MCF 10A (cell line): ENCODE data around the gene PJA1. TPM values are rescaled to one million over a fixed set of nuclear protein-coding genes. Genes with fewer than 3 reads are reported as not detected.

Source experiments
- BruUV-seq: library from RNA; stranded (reverse); fragments of 400-500 nt; replicated peaks from 2 replicates; lab custom pipeline; 2021; lab: Mats Ljungman, UMichigan
- CTCF ChIA-PET: fragments of 300-600 bp; sonication (Branson Sonifier 250); formaldehyde crosslinking; extraction: SDS; loops from one replicate; lab custom pipeline; 2021; ENCODE audit warnings: antibody characterized with exemption, inconsistent platforms; lab: Yijun Ruan, JAX
- POLR2A ChIA-PET: fragments of 300-600, 350-650 bp; sonication (Branson Sonifier 250); formaldehyde crosslinking; extraction: SDS; loops from one replicate; lab custom pipeline; 2020; ENCODE audit warnings: antibody characterized with exemption, inconsistent platforms; lab: Yijun Ruan, JAX
- DNase-seq: peaks from one replicate; pipeline ENCODE4 v3.0.0-alpha.2; 2018; ENCODE audit not compliant: unreplicated experiment
- H3K27ac Mint-ChIP-seq: one replicate; pipeline ENCODE4 v1.8.0; 2022; ENCODE audit warnings: mild to moderate bottlenecking, low read depth, mixed read lengths; ENCODE audit not compliant: unreplicated experiment
- H3K27me3 Mint-ChIP-seq: one replicate; pipeline ENCODE4 v1.8.0; 2022; ENCODE audit warnings: mixed read lengths; ENCODE audit not compliant: insufficient read depth, unreplicated experiment
- H3K36me3 Mint-ChIP-seq: one replicate; pipeline ENCODE4 v1.8.0; 2022; ENCODE audit warnings: mild to moderate bottlenecking, moderate library complexity, mixed read lengths; ENCODE audit not compliant: insufficient read depth, unreplicated experiment
- H3K4me1 Mint-ChIP-seq: one replicate; pipeline ENCODE4 v1.8.0; 2022; ENCODE audit warnings: mixed read lengths; ENCODE audit not compliant: insufficient read depth, unreplicated experiment
- H3K4me3 Mint-ChIP-seq: one replicate; pipeline ENCODE4 v1.8.0; 2022; ENCODE audit warnings: mild to moderate bottlenecking, moderate library complexity, mixed read lengths; ENCODE audit not compliant: unreplicated experiment
- H3K9me3 Mint-ChIP-seq: one replicate; pipeline ENCODE4 v1.8.0; 2022; ENCODE audit warnings: mixed read lengths; ENCODE audit not compliant: unreplicated experiment
- CTCF ChIP-seq: fragments of 200-600 bp; IDR thresholded peaks from one replicate; pipeline ENCODE4 v1.8.0; 2022; ENCODE audit warnings: antibody characterized with exemption, mild to moderate bottlenecking; ENCODE audit not compliant: unreplicated experiment
- intact Hi-C: fragments of 100-400 bp; cut with micrococcal nuclease; formaldehyde crosslinking; loops from 2 replicates; pipeline ENCODE4 v1.14.1; 2022
- total RNA-seq: library from RNA; stranded (reverse); gene quantifications from 2 replicates; pipeline ENCODE4 v1.2.3, GENCODE V29; 2022

The PJA1 gene
- total RNA-seq, 1 experiment from 2014 or later = 12.6 TPM

DNA sequence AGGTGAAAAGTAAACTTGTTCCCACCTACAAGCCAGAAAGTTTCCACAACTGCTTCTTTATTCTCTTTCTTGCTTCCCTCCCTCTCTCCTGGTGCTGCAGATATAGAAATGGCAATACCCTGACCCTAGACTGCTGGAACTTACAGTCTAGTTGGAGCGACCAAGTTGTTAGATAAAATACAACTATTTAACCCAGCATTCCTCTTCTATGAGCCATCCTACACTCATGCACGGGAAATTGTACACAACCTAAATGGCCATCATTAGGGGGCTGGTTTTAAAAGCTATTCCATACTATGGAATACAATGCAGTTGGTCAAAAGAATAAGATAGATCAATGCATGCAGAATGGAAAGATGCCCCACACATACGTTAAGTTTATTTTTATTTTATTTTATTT lies 41.1 kb downstream of the PJA1 start:
- no peak for TF ChIP-seq CTCF
- ChIA-PET CTCF (interaction anchor here (1.2 to 1.6 kb wide), 2 partner anchors 10 to 296 kb away, joined by 3 to 7 read pairs; partner anchors contain the start of gene EFNB1), POLR2A (no interaction called here)
- no peak for DNase-seq
- Mint-ChIP-seq H3K4me3 (no peak overlapping the region), H3K36me3 (no peaks in the 10 kb centered on the region), H3K9me3 (no peaks in the 10 kb centered on the region), H3K4me1 (peaks cover 5% of the 10 kb centered on the region), H3K27me3 (peaks cover 37% of the 10 kb centered on the region), H3K27ac (peak overlapping the region; percentile 40)
- intact Hi-C loops = no loop called here
- BruUV-seq = no TSS peak

DNA sequence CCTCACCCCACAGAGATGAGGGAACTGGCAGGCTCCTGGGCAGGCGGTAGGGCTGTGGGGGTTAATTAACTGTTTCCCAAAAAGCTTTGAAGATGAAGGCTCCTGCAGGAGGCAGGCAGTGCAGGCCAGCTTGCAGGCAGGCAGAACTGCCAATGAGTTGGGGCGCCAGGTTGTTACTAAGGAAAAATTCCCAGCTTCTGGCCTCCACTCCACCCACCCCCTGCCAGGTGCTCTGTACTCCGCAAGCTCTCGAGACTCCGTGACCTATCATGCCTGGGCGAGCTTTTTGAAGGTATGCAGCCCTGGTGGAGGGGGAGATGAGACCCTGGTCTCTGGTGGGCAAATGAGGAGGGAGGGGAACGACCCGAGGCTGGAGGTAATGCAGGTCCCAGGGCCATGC lies 41.8 kb downstream of the PJA1 start:
- H3K9me3 Mint-ChIP-seq = no peaks in the 10 kb centered on the region
- peaks cover 5% of the 10 kb centered on the region for H3K4me1 Mint-ChIP-seq
- POLR2A ChIA-PET = interaction anchor here (0.6 kb wide), 1 partner anchor 33 kb away, joined by 3 read pairs; no protein-coding TSS in a partner anchor
- no peak for TF ChIP-seq CTCF
- no peak overlapping the region for H3K27ac Mint-ChIP-seq
- no peak for DNase-seq
- H3K27me3 Mint-ChIP-seq = peaks cover 34% of the 10 kb centered on the region
- no peak overlapping the region for H3K4me3 Mint-ChIP-seq
- CTCF ChIA-PET = interaction anchor here (1.6 kb wide), 1 partner anchor 295 kb away, joined by 7 read pairs; the partner anchor contains the start of gene EFNB1
- H3K36me3 Mint-ChIP-seq = no peaks in the 10 kb centered on the region
- no TSS peak for BruUV-seq
- intact Hi-C loops = no loop called here

DNA sequence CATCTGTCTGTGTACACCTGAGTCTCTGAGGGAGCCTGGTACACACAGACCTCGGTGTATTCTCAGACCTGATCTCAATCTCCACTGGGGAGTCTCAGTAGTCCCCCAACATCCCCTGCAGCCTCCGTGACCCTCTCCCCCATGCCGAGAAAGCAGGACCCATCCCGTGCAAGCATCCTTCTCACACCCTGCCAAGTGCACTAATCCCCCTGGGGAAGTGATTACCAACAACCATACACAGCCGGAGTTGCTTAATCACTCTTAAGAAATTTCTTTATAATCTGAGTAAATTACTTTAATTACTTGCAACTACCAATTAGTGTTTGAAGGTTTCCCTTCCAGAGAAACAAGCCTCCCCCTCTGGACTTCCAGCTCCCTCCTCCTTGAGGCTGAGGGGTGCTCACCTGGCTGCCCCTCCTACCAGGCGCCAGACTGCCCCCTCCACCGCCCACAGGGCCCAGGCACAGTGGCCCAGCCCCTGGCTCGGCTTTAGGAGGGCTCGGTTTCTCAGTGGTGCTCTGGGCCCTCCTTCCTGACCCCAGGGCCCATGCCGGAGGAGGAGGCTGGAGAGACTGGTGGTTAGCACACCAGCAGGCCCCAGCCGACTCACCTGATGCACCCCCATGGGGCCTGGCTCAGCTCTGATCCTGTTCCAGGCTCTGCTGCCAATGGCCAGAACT lies 43.8 kb downstream of the PJA1 start:
- intact Hi-C loops = no loop called here
- POLR2A ChIA-PET = no interaction called here
- no peak overlapping the region for H3K4me3 Mint-ChIP-seq
- peaks cover 9% of the 10 kb centered on the region for H3K4me1 Mint-ChIP-seq
- BruUV-seq = no TSS peak
- no peaks in the 10 kb centered on the region for H3K36me3 Mint-ChIP-seq
- no peaks in the 10 kb centered on the region for H3K9me3 Mint-ChIP-seq
- no peak for TF ChIP-seq CTCF
- peaks cover 17% of the 10 kb centered on the region for H3K27me3 Mint-ChIP-seq
- CTCF ChIA-PET = no interaction called here
- no peak for DNase-seq
- no peak overlapping the region for H3K27ac Mint-ChIP-seq

GRCh38 chrX:69120476-69120875 lies 44.8 kb downstream of the PJA1 start:
- Mint-ChIP-seq H3K36me3 (no peaks in the 10 kb centered on the region), H3K4me1 (peaks cover 19% of the 10 kb centered on the region), H3K27me3 (peaks cover 17% of the 10 kb centered on the region), H3K9me3 (no peaks in the 10 kb centered on the region), H3K4me3 (no peak overlapping the region), H3K27ac (no peak overlapping the region)
- intact Hi-C loops = no loop called here
- BruUV-seq = no TSS peak
- no peak for TF ChIP-seq CTCF
- ChIA-PET CTCF (interaction anchor here (0.6 to 1.8 kb wide), 3 partner anchors 10 to 18 kb away, joined by 3 to 4 read pairs (median 3); no protein-coding TSS in a partner anchor), POLR2A (interaction anchor here (0.5 kb wide), 1 partner anchor 14 kb away, joined by 3 read pairs; no protein-coding TSS in a partner anchor)
- DNase-seq = no peak
